ENCODE measurements around the gene ZFP42. TPM values are rescaled to one million over a fixed set of nuclear protein-coding genes. Genes with fewer than 3 reads are reported as not detected.

Gene ZFP42
- total and polyA plus RNA-seq, 9 donors, result 0.28 TPM; not detected in 8

DNA sequence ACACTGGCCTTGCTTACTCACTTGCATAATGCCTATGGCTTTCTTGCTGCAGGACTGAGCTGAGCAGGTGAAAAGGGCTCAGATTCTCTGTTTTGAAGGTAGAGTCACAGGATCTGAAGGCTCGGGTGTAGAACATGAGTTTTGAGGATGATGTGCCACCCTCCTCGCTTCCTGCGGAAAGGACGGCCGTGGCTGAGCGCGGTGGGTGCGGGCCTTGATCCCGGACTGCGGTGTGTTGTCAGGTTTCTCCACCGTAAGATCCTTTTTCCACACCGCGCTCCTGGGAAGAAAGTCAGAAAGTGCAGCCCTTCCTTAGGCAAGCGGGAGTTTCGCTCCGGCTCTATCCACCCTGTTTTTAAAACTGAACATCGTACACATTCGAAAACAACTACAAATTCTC, 36.2 kb downstream of the ZFP42 start:
- Histone ChIP-seq H3K4me1 (ENCODE audit: insufficient read depth) (no peaks in the 10 kb centered on the region), H3K36me3 (no peaks in the 10 kb centered on the region), H3K27ac (no peak overlapping the region), H3K27me3 (no peaks in the 10 kb centered on the region), H3K9me3 (no peaks in the 10 kb centered on the region), H3K4me3 (no peak overlapping the region)
- WGBS, 3 donors, result 54 to 63% (median 60%) methylated on average over 18 of the region's 18 CpGs
- TF ChIP-seq, protein P1, sequence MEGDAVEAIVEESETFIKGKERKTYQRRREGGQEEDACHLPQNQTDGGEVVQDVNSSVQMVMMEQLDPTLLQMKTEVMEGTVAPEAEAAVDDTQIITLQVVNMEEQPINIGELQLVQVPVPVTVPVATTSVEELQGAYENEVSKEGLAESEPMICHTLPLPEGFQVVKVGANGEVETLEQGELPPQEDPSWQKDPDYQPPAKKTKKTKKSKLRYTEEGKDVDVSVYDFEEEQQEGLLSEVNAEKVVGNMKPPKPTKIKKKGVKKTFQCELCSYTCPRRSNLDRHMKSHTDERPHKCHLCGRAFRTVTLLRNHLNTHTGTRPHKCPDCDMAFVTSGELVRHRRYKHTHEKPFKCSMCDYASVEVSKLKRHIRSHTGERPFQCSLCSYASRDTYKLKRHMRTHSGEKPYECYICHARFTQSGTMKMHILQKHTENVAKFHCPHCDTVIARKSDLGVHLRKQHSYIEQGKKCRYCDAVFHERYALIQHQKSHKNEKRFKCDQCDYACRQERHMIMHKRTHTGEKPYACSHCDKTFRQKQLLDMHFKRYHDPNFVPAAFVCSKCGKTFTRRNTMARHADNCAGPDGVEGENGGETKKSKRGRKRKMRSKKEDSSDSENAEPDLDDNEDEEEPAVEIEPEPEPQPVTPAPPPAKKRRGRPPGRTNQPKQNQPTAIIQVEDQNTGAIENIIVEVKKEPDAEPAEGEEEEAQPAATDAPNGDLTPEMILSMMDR (IDR thresholded peaks at IDR 0.05), result no peak
- TF ChIP-seq POLR2A (IDR thresholded peaks at IDR 0.05), result no peak
- no peak for TF ChIP-seq EP300 (IDR thresholded peaks at IDR 0.05)
- no peak for DNase-seq
- intact Hi-C loops (cut with DNase I), result no loop called here

DNA sequence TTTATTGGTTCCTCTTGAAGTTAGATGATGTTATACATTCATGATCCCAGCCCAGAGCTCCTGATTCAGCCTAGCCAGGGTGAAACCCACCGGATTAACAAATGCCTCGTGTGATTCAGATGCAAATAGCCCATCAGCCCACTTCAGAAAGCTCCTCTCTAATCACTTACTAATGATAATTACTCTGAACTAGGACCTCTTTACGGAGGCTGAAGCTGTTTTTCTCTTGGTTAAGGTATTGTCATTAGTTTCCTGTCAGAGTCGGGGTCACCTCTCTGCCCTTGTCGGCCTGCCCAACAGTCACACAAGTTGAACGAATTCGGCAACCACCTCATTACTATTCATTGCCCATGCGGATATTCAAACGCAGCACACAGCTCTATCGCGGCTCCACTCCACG, 36.6 kb downstream of the ZFP42 start:
- Histone ChIP-seq H3K27me3 (no peaks in the 10 kb centered on the region), H3K9me3 (no peaks in the 10 kb centered on the region), H3K4me3 (no peak overlapping the region), H3K27ac (no peak overlapping the region), H3K4me1 (ENCODE audit: insufficient read depth) (no peaks in the 10 kb centered on the region), H3K36me3 (no peaks in the 10 kb centered on the region)
- no peak for DNase-seq
- intact Hi-C loops (cut with DNase I), result no loop called here
- TF ChIP-seq EP300 (IDR thresholded peaks at IDR 0.05) (no peak), POLR2A (IDR thresholded peaks at IDR 0.05) (no peak)
- TF ChIP-seq, protein P1 (IDR thresholded peaks at IDR 0.05), result no peak
- 35 to 50% (median 48%) methylated on average over 12 of the region's 12 CpGs for WGBS, 3 donors

DNA sequence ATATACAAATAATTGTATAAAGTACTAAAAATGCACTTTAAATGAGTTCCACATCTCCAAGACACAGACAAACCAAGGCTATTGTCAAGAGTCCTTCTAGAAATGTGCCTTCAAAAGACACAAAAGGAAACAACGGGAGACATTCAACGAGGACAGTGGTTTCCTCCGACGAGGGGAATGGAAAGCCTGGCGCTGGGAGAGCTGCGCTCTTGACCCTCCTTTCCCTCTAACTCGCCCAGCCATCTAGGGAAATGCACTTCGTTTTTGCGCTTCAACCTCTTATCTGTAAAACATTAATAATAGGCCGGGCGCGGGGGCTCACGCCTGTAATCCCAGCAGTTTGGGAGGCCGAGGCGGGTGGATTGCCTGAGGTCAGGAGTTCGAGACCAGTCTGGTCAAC, 37.0 kb downstream of the ZFP42 start:
- WGBS, 3 donors, result 61 to 67% (median 63%) methylated on average over 16 of the region's 16 CpGs
- Histone ChIP-seq H3K27ac (no peak overlapping the region), H3K27me3 (no peaks in the 10 kb centered on the region), H3K9me3 (no peaks in the 10 kb centered on the region), H3K4me1 (ENCODE audit: insufficient read depth) (no peaks in the 10 kb centered on the region), H3K36me3 (no peaks in the 10 kb centered on the region), H3K4me3 (no peak overlapping the region)
- intact Hi-C loops (cut with DNase I), result no loop called here
- DNase-seq, result no peak
- TF ChIP-seq EP300 (IDR thresholded peaks at IDR 0.05), result no peak
- TF ChIP-seq, protein P1 (IDR thresholded peaks at IDR 0.05), result no peak
- no peak for TF ChIP-seq POLR2A (IDR thresholded peaks at IDR 0.05)

DNA sequence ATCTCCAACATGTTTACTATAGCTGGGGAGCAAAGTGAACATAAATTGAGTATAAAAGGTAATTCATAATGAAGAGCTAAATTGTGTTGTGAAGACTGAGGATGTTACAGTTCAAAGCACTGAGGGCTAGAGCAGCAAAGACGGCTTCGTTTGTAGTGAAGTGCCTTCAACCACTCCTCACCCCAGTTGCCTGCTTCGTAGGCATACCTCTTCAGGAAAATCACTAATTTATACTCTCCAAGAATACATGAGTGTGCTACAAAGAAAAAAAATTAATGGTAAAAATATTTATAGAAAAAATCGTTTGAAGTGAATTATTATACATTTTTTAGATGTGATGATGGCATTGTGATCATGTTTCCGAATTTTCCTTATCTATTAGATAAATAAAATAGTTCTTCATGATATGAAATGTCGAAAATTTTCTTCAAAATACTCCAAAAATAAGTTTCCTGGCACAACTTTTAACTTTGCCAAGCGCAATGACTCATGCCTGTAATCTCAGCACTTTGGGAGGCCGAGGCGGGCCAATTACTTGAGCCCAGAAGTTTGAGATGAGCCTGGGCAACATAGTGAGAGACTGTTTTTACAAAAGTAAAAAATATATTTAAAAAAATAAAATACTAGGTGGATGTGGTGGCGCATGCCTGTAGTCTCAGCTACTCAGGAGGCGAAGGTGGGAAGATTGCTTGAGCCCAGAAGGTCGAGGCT, 41.6 kb downstream of the ZFP42 start:
- Histone ChIP-seq H3K27me3 (no peaks in the 10 kb centered on the region), H3K9me3 (no peaks in the 10 kb centered on the region), H3K4me1 (ENCODE audit: insufficient read depth) (no peaks in the 10 kb centered on the region), H3K36me3 (no peaks in the 10 kb centered on the region), H3K4me3 (no peak overlapping the region), H3K27ac (no peak overlapping the region)
- no peak for DNase-seq
- WGBS, 3 donors, result 52 to 60% (median 55%) methylated on average over 12 of the region's 12 CpGs
- intact Hi-C loops (cut with DNase I), result no loop called here
- no peak for TF ChIP-seq POLR2A (IDR thresholded peaks at IDR 0.05)
- no peak for TF ChIP-seq EP300 (IDR thresholded peaks at IDR 0.05)
- TF ChIP-seq, protein P1 (IDR thresholded peaks at IDR 0.05), result no peak
